RWPE1 (cell line): ENCODE data around the gene RSF1.
"Not testable (repeated sequence)": the region's sequence is repeated elsewhere in the genome, so short reads cannot be mapped to it uniquely, and the experiment has no call there.

Source experiments
- CTCF ChIA-PET: fragments of 350-600 bp; sonication (Branson Sonifier 250); formaldehyde crosslinking; extraction: SDS; loops from one replicate; lab custom pipeline; 2021; lab: Yijun Ruan, JAX
- POLR2A ChIA-PET: fragments of 400-600 bp; formaldehyde crosslinking; extraction: SDS; loops from one replicate; lab custom pipeline; 2020; ENCODE audit warnings: antibody characterized with exemption; ENCODE audit not compliant: low non-redundant PET; lab: Yijun Ruan, JAX
- DNase-seq: peaks from one replicate; pipeline ENCODE4 v3.0.0; 2012; ENCODE audit warnings: low spot score
- H3K27ac ChIP-seq: fragments of 450-650 bp; 2 replicates; pipeline ENCODE4 v1.5.1; 2017
- CTCF ChIP-seq: fragments of 450-650 bp; conservative IDR thresholded peaks from 2 replicates; pipeline ENCODE4 v1.5.1; 2017; ENCODE audit warnings: low read depth, mild to moderate bottlenecking

The RSF1 gene

GRCh38 chr11:77637345-77638165, 183.0 kb downstream of the RSF1 start, which contains the start of gene CLNS1A:
Gene CLNS1A, minus strand, starts transcription at chr11:77637794. Its CDS starts 80 bp downstream, at chr11:77637714.
- H3K27ac ChIP-seq = peak within 1 kb of the TSS; percentile 81
- DNase-seq = peak; percentile 80
- POLR2A ChIA-PET = interaction anchor here (0.5 kb wide), 1 partner anchor 983 kb away, joined by 3 read pairs; no protein-coding TSS in a partner anchor
- CTCF ChIA-PET = interaction anchor here (0.9 kb wide), 1 partner anchor 362 kb away, joined by 5 read pairs; no protein-coding TSS in a partner anchor
- no peak for TF ChIP-seq CTCF

GRCh38 chr11:77636731-77637344, 183.7 kb downstream of the RSF1 start:
- ChIA-PET POLR2A (interaction anchor here (0.5 kb wide), 1 partner anchor 982 kb away, joined by 3 read pairs; no protein-coding TSS in a partner anchor), CTCF (no interaction called here)
- no peak for DNase-seq
- TF ChIP-seq CTCF = no peak
- peak overlapping the region; percentile 81 for H3K27ac ChIP-seq

- H3K27ac ChIP-seq = peak overlapping the region; percentile 82
- POLR2A ChIA-PET = interaction anchor here (0.6 kb wide), 1 partner anchor 40 kb away, joined by 5 read pairs; no protein-coding TSS in a partner anchor
- CTCF ChIA-PET = interaction anchor here (0.6 to 0.7 kb wide), 3 partner anchors 14 to 509 kb away, joined by 3 to 4 read pairs (median 3); no protein-coding TSS in a partner anchor
- not testable (repeated sequence) for DNase-seq
Measured at GRCh38 chr11:77633926-77634325, 186.6 kb downstream of the RSF1 start.

GRCh38 chr11:77630157-77630710, 190.3 kb downstream of the RSF1 start:
- CTCF ChIA-PET = interaction anchor here (0.5 kb wide), 1 partner anchor 175 kb away, joined by 4 read pairs; no protein-coding TSS in a partner anchor

GRCh38 chr11:77619576-77620198, 200.8 kb downstream of the RSF1 start:
- no peak for DNase-seq
- no peak overlapping the region for H3K27ac ChIP-seq
- POLR2A ChIA-PET = no interaction called here
- CTCF ChIA-PET = interaction anchor here (0.6 to 2.0 kb wide), 5 partner anchors 11 to 493 kb away, joined by 3 to 13 read pairs (median 3); no protein-coding TSS in a partner anchor
- TF ChIP-seq CTCF = peak; percentile 79

More at GRCh38 chr11:77630157-77630710, 190.3 kb downstream of the RSF1 start:
- no peak for DNase-seq
- H3K27ac ChIP-seq = no peak overlapping the region
- TF ChIP-seq CTCF = no peak
- POLR2A ChIA-PET = no interaction called here

- DNase-seq = no peak
- no peak overlapping the region for H3K27ac ChIP-seq
- POLR2A ChIA-PET = no interaction called here
- no peak for TF ChIP-seq CTCF
- CTCF ChIA-PET = interaction anchor here (2.0 kb wide), 1 partner anchor 491 kb away, joined by 13 read pairs; no protein-coding TSS in a partner anchor
Measured at GRCh38 chr11:77617892-77618291, 202.6 kb downstream of the RSF1 start.
